ENCODE measurements around the gene SYNE3.

The SYNE3 gene

DNA sequence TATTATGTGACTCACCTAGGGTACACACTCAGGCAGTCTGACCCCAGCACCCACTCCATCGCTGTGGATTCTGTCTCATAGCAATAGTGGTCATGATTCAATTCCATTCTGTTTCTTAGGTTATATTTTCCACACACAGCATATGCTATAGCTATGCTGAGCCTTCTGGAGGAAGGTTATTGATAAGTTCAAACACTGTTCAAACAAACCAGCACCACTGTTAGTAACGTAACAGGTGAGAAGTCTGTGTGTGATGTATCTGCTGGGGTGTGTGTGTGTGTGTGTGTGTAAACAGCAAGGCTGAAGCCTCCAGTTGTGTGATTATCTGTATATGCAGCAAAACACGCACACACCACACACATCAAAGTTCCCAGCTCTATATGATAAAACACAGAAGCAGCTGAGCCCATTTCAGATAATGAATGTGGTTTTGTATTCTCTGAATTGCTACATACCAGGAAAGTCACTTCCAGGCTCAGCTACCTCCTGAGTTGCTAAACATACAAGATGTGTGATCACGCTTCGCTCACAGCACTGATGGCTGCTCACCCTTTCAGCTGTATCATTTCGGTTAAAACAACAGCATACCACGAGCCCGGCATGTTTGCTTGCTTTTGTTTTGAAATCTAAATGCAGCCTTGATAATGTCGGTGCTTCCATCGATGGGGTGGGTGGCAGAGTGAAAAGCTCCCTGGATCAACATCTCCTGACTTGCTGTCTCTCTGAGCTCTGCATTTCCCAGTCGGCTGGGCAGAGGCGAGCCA lies 6.8 kb upstream of the SYNE3 start:
- Histone ChIP-seq H3K27me3 (ENCODE audit: control insufficient read depth, insufficient read depth, low read length) (peaks cover 6% of the 10 kb centered on the region), H3K9me3 (ENCODE audit: control insufficient read depth, insufficient read depth, low read depth, low read length) (no peaks in the 10 kb centered on the region), H3K4me1 (ENCODE audit: control insufficient read depth, insufficient read depth, low read length) (peaks cover 6% of the 10 kb centered on the region; the same call in 1 of the 2 replicates), H3K9ac (ENCODE audit: low read length) (no peak overlapping the region), H3K4me3 (ENCODE audit: low read depth, low read length) (no peak overlapping the region), H3K36me3 (ENCODE audit: control insufficient read depth, insufficient read depth, low read length) (no peaks in the 10 kb centered on the region), H3K27ac (ENCODE audit: low read depth, low read length) (no peak overlapping the region)

DNA sequence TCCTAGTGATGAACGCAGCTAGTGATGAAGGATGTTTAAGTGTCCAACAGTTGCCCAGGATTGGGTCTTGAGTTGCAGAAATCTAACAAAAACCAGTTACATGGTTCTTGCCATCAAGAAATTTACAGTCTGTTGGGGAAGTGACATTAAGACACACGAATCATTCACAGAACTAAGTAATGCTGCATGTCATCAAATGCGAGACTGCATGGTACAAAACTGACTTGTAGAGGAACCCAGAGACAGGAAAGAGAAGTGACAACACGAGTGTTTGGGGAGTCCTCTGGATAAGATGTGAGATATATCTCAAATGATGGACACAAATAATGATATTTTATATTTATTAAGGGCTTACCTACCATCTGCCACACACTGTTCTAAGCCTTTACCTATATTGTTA lies 6.1 kb upstream of the SYNE3 start:
- peaks cover 13% of the 10 kb centered on the region for H3K27me3 ChIP-seq (ENCODE audit: control insufficient read depth, insufficient read depth, low read length)
- no peak overlapping the region for H3K9ac ChIP-seq (ENCODE audit: low read length)
- peaks cover 6% of the 10 kb centered on the region; the same call in 1 of the 2 replicates for H3K4me1 ChIP-seq (ENCODE audit: control insufficient read depth, insufficient read depth, low read length)
- no peaks in the 10 kb centered on the region for H3K36me3 ChIP-seq (ENCODE audit: control insufficient read depth, insufficient read depth, low read length)
- H3K4me3 ChIP-seq (ENCODE audit: low read depth, low read length), result no peak overlapping the region
- H3K9me3 ChIP-seq (ENCODE audit: control insufficient read depth, insufficient read depth, low read depth, low read length), result no peaks in the 10 kb centered on the region
- no peak overlapping the region for H3K27ac ChIP-seq (ENCODE audit: low read depth, low read length)

DNA sequence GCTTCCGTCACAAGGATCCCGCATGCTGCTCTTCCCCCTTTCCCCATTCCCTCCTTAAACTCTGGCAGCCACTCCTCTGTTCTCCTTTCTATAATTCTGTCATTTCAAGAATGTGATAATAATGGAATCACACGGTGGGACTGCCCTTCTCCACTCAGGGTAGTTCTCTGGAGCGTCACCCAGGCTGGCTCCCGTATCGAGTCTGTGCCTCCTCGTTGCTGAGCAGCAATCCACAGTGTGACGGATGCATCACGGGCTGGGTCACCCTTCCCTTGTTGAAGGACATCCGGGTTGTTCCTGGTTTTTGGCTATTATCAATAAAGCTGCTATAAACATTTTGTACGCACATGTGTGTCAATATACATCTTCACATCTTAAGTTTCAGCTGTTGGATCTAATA lies 5.7 kb upstream of the SYNE3 start:
- Histone ChIP-seq H3K4me3 (ENCODE audit: low read depth, low read length) (no peak overlapping the region), H3K27me3 (ENCODE audit: control insufficient read depth, insufficient read depth, low read length) (peaks cover 17% of the 10 kb centered on the region), H3K27ac (ENCODE audit: low read depth, low read length) (no peak overlapping the region), H3K9me3 (ENCODE audit: control insufficient read depth, insufficient read depth, low read depth, low read length) (no peaks in the 10 kb centered on the region), H3K36me3 (ENCODE audit: control insufficient read depth, insufficient read depth, low read length) (no peaks in the 10 kb centered on the region), H3K9ac (ENCODE audit: low read length) (no peak overlapping the region), H3K4me1 (ENCODE audit: control insufficient read depth, insufficient read depth, low read length) (peaks cover 10% of the 10 kb centered on the region; the same call in 1 of the 2 replicates)

DNA sequence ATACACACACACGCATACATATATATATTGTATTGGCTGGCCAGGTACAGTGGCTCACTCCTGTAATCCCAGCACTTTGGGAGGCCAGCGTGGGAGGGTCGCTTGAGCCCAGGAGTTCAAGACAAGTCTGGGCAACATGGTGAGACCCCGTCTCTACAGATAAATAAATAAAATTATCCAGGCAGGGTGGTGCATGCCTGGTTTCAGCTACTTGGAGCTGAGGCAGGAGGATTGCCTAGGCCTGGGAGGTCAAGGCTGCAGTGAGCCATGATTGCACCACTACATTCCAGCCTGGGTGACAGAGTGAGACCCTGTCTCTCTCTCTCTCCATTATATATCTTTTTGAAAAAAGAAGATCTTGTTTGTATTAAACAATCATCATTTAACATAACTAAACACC lies 4.6 kb upstream of the SYNE3 start:
- Histone ChIP-seq H3K9me3 (ENCODE audit: control insufficient read depth, insufficient read depth, low read depth, low read length) (no peaks in the 10 kb centered on the region), H3K36me3 (ENCODE audit: control insufficient read depth, insufficient read depth, low read length) (no peaks in the 10 kb centered on the region), H3K9ac (ENCODE audit: low read length) (no peak overlapping the region), H3K4me3 (ENCODE audit: low read depth, low read length) (no peak overlapping the region), H3K27ac (ENCODE audit: low read depth, low read length) (no peak overlapping the region), H3K27me3 (ENCODE audit: control insufficient read depth, insufficient read depth, low read length) (peaks cover 23% of the 10 kb centered on the region), H3K4me1 (ENCODE audit: control insufficient read depth, insufficient read depth, low read length) (peaks cover 14% of the 10 kb centered on the region; the same call in 1 of the 2 replicates)

DNA sequence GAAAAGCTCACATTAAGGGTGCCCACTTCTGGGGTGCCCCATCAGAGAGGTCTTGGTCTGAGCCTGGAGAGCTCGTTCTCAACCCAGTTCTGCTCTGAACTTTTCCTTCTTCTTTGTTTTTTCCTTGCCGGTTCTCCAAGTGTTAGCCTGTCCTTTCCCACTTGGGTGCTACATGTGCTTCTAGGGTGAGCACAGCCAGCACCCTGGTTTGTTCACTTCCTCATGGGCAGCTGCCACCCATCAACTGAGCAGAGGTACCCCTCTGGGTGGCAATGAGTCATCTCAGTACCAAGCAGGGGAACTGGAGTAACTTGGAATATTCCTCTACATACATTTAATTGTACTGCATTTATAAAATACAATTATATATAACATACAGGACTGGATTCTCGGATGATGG lies 3.9 kb upstream of the SYNE3 start:
- Histone ChIP-seq H3K4me1 (ENCODE audit: control insufficient read depth, insufficient read depth, low read length) (peaks cover 20% of the 10 kb centered on the region), H3K27ac (ENCODE audit: low read depth, low read length) (no peak overlapping the region), H3K36me3 (ENCODE audit: control insufficient read depth, insufficient read depth, low read length) (no peaks in the 10 kb centered on the region), H3K4me3 (ENCODE audit: low read depth, low read length) (no peak overlapping the region), H3K9ac (ENCODE audit: low read length) (no peak overlapping the region), H3K9me3 (ENCODE audit: control insufficient read depth, insufficient read depth, low read depth, low read length) (no peaks in the 10 kb centered on the region), H3K27me3 (ENCODE audit: control insufficient read depth, insufficient read depth, low read length) (peaks cover 30% of the 10 kb centered on the region)

DNA sequence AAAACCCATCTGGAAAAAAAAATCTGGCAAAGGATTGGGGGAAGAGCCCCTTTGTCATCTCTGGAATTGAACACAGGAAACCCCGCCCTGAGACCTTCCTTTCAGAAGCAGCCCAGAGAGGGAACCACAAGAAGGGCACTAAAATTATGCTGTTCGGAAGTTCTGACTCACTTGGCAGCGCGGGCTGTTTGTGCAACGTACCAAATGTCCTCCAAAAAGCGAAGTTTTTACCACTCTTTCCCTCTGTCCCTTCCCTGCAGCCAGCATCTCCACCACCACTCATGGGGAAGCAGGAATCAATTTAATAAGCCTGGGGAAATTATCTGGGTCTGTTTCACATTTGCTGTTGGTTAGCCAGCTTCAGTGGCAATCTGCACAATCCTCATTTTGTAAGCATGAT lies 3.2 kb upstream of the SYNE3 start:
- Histone ChIP-seq H3K4me1 (ENCODE audit: control insufficient read depth, insufficient read depth, low read length) (peaks cover 24% of the 10 kb centered on the region), H3K9me3 (ENCODE audit: control insufficient read depth, insufficient read depth, low read depth, low read length) (no peaks in the 10 kb centered on the region), H3K4me3 (ENCODE audit: low read depth, low read length) (no peak overlapping the region), H3K27ac (ENCODE audit: low read depth, low read length) (no peak overlapping the region), H3K36me3 (ENCODE audit: control insufficient read depth, insufficient read depth, low read length) (no peaks in the 10 kb centered on the region), H3K9ac (ENCODE audit: low read length) (no peak overlapping the region), H3K27me3 (ENCODE audit: control insufficient read depth, insufficient read depth, low read length) (peaks cover 32% of the 10 kb centered on the region)

DNA sequence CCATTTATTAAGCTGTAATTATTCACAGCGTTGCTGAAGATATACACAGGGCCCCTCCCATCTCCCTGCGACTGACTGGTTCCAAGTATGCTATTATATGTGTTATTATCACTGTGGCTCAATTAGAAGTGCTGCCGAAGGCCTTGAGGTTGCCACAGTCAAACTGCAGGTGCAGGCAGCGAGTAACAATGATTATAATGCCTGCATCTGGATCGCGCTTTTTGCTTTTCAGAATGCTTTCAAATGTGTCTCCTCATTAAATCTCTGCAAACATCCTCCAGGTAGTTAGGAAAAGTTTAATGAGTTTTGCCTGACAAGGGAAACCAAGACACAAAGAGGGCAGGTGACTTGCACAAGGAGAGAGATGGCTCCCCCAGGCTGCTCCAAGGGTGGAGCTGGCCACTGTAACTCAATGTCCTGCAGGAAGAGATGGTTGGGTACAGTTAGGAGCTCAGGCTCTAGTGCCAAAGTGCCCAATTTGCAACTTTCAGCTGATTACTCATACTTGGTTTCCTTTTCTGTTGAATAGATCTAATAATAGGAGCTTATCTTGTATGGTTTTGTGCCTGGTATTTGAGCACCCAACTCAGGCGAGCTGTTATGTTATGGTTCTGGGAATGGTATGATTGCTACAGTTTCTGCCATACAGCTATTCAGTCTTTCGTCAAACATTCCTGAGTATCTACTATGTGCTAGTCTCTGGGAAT lies 1.7 kb upstream of the SYNE3 start:
- Histone ChIP-seq H3K36me3 (ENCODE audit: control insufficient read depth, insufficient read depth, low read length) (no peaks in the 10 kb centered on the region), H3K27me3 (ENCODE audit: control insufficient read depth, insufficient read depth, low read length) (peaks cover 37% of the 10 kb centered on the region), H3K27ac (ENCODE audit: low read depth, low read length) (no peak overlapping the region), H3K9me3 (ENCODE audit: control insufficient read depth, insufficient read depth, low read depth, low read length) (no peaks in the 10 kb centered on the region), H3K9ac (ENCODE audit: low read length) (no peak overlapping the region), H3K4me1 (ENCODE audit: control insufficient read depth, insufficient read depth, low read length) (peaks cover 24% of the 10 kb centered on the region), H3K4me3 (ENCODE audit: low read depth, low read length) (no peak overlapping the region)

DNA sequence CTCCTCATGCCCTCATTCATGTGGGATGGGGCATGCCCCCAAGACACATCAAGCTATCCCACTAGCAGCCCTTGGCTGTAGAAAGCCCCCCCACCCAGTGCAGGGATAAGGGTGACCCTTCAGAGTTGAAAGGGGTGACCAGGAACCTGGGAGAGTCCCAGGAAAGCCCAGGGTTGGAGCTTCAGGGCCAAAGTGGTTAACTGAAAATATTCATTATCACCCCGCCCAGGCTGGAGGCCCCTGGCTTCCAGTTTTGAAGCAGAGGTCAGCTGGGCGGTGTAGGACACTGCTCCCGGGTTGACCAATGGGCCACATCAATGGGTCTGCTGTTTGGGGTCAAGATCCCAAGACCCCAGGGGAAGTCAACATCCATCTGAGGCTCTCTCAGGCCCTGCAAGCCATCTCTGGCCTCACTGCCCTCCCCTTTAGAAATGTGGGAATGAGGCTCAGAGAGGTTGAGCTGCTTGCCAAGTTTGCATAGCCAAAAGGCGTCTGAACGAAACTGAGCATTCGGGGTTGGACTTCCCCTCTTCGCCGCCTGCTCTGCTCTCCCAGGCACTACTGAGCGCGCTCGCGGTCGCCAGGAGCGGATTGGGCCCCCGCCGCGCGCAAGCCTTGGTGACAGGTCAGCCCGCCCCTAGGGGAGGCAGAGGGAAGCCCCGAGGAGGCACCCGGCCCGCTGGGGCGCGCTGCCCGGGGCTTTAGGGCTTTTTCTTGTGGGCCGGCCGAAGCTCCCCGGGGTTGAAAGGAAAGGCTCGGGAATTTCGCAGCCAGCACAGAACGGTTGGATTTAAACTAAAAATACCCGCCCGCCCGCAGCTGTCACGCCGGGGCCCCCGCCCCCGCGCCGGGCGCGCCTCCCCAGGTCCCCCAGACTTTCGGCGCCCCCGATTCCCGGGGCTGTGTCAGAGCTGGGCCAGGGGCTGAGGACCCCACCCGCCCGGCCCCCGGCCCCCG lies 576 bp downstream of the SYNE3 start:
- Histone ChIP-seq H3K27ac (ENCODE audit: low read depth, low read length) (no peak overlapping the region), H3K4me3 (ENCODE audit: low read depth, low read length) (peak overlapping the region; percentile 54), H3K27me3 (ENCODE audit: control insufficient read depth, insufficient read depth, low read length) (peaks cover 37% of the 10 kb centered on the region), H3K4me1 (ENCODE audit: control insufficient read depth, insufficient read depth, low read length) (peaks cover 24% of the 10 kb centered on the region), H3K9me3 (ENCODE audit: control insufficient read depth, insufficient read depth, low read depth, low read length) (no peaks in the 10 kb centered on the region), H3K9ac (ENCODE audit: low read length) (no peak overlapping the region), H3K36me3 (ENCODE audit: control insufficient read depth, insufficient read depth, low read length) (no peaks in the 10 kb centered on the region)

DNA sequence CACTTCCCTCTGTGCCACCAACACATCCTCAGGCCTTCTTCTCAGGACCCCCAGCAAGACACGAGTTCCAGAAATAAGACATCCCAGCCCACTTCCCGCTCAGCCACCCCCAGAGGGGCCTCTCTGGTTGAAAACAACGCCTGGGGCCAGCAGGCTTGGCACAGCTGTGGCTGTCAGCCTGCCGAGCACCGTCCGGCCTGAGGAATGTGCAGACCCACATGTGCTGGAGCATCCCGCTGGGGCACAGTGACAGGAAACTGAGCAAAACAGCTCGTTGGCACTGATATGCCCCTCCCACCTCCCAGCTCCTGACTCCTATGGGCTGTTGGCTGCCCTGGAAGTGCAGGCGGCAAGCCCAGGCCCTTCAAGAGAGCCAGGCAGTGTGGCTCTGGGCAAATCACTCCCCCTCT lies 1.4 kb downstream of the SYNE3 start:
- Histone ChIP-seq H3K4me3 (ENCODE audit: low read depth, low read length) (no peak overlapping the region), H3K9ac (ENCODE audit: low read length) (no peak overlapping the region), H3K27me3 (ENCODE audit: control insufficient read depth, insufficient read depth, low read length) (peaks cover 37% of the 10 kb centered on the region), H3K36me3 (ENCODE audit: control insufficient read depth, insufficient read depth, low read length) (no peaks in the 10 kb centered on the region), H3K4me1 (ENCODE audit: control insufficient read depth, insufficient read depth, low read length) (peaks cover 24% of the 10 kb centered on the region), H3K27ac (ENCODE audit: low read depth, low read length) (no peak overlapping the region), H3K9me3 (ENCODE audit: control insufficient read depth, insufficient read depth, low read depth, low read length) (no peaks in the 10 kb centered on the region)

DNA sequence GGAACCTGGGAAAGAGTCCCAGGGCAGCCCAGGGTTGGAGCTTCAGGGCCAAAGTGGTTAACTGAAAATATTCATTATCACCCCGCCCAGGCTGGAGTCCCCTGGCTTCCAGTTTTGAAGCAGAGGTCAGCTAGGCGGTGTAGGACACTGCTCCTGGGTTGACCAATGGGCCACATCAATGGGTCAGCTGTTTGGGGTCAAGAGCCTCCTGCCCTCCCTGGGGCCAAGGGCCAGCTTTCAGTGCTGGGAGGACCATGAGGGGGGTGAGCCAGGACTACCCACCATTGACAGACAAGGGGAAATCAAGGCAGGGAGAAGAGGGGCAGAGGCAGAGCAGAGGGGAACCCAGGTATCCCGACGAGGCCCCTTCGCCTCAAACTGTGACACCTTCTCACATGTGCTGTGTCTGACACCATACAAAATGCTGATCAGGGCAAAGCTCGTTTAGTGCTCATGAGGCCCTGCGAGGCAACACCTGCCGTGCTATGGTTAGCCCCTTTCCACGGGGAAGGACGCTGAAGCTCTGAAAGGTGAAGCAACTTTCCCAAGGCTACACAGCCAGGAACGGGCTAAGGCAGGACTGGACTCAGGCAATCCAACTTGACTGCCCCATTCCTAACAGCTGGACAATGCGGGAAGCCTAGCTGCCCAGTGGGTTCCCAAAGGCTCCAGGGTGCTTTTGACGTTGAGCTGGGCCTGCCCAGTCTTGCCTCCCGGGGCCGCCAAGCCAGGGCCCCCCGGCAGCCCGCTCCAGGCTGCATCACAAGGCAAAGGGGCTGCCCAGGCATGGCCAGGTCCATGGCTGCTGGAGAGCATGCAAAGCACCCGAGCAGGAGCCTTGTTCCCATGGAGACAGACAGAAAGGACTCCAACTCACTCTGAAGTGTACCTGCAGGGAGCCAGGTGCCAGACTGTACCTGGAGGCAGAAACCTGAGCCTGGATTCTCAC lies 2.0 kb downstream of the SYNE3 start:
- H3K4me1 ChIP-seq (ENCODE audit: control insufficient read depth, insufficient read depth, low read length), result peaks cover 24% of the 10 kb centered on the region
- H3K36me3 ChIP-seq (ENCODE audit: control insufficient read depth, insufficient read depth, low read length), result no peaks in the 10 kb centered on the region
- H3K9ac ChIP-seq (ENCODE audit: low read length), result no peak overlapping the region
- H3K27me3 ChIP-seq (ENCODE audit: control insufficient read depth, insufficient read depth, low read length), result peaks cover 37% of the 10 kb centered on the region
- H3K9me3 ChIP-seq (ENCODE audit: control insufficient read depth, insufficient read depth, low read depth, low read length), result no peaks in the 10 kb centered on the region
- H3K4me3 ChIP-seq (ENCODE audit: low read depth, low read length), result no peak overlapping the region
- H3K27ac ChIP-seq (ENCODE audit: low read depth, low read length), result no peak overlapping the region

All from HUES6 (cell line).